ENCODE results near the gene COX18. TPM values are rescaled to one million over a fixed set of nuclear protein-coding genes. Genes with fewer than 3 reads are reported as not detected.

Gene COX18
- total RNA-seq, 4 donors from 2014 or later, result 5.6 to 33.5 (median 16.0) TPM

DNA sequence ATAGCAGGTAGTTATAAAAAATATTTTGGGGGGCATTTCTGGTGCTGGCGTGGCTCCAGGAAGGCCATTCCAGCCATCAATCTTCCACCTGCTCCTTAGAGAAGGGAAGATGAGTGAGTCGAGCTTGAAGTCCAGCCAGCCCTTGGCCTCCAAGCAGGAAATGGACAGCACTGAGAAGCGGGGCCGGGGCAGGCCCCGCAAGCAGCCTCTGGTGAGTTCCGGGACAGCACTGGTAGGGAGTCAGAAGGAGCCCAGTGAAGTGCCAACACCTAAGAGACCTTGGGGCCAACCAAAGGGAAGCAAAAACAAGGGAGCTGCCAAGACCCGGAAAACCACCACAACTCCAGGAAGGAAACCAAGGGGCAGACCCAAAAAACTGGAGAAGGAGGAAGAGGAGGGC, 29.2 kb upstream of the COX18 start:
- no peaks in the 10 kb centered on the region for H3K4me1 ChIP-seq
- no peaks in the 10 kb centered on the region for H3K9me3 ChIP-seq
- no peak for DNase-seq
- no peaks in the 10 kb centered on the region for H3K27me3 ChIP-seq
- no peak overlapping the region for H3K4me3 ChIP-seq
- no peaks in the 10 kb centered on the region for H3K36me3 ChIP-seq
- TF ChIP-seq, protein P1, sequence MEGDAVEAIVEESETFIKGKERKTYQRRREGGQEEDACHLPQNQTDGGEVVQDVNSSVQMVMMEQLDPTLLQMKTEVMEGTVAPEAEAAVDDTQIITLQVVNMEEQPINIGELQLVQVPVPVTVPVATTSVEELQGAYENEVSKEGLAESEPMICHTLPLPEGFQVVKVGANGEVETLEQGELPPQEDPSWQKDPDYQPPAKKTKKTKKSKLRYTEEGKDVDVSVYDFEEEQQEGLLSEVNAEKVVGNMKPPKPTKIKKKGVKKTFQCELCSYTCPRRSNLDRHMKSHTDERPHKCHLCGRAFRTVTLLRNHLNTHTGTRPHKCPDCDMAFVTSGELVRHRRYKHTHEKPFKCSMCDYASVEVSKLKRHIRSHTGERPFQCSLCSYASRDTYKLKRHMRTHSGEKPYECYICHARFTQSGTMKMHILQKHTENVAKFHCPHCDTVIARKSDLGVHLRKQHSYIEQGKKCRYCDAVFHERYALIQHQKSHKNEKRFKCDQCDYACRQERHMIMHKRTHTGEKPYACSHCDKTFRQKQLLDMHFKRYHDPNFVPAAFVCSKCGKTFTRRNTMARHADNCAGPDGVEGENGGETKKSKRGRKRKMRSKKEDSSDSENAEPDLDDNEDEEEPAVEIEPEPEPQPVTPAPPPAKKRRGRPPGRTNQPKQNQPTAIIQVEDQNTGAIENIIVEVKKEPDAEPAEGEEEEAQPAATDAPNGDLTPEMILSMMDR (IDR thresholded peaks at IDR 0.05), result no peak
- no peak for TF ChIP-seq POLR2A (IDR thresholded peaks at IDR 0.05)
- intact Hi-C loops (cut with DNase I; ENCODE audit: low total_unique reads), result no loop called here
- no peak overlapping the region for H3K27ac ChIP-seq

DNA sequence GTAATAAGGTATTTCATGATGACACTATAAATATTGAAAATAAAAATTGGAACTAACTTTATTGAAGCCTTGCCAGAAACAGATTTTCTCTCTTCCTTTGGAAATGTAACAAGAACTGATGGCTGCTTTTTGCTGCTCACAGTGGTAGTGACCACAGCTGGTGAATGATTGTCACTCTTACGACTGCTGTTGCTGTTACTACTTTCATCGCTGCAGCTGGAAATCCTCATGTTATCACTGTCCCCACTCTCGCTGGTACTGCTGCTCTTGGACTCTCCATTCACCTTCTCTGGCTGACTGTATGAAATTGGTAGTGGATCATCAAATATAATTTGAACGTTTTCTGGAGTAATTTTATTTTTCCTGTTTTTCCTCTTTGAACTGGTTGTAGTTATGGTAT, 28.5 kb upstream of the COX18 start:
- TF ChIP-seq POLR2A (IDR thresholded peaks at IDR 0.05), result no peak
- TF ChIP-seq, protein P1 (IDR thresholded peaks at IDR 0.05), result no peak
- H3K27ac ChIP-seq, result no peak overlapping the region
- intact Hi-C loops (cut with DNase I; ENCODE audit: low total_unique reads), result no loop called here
- no peaks in the 10 kb centered on the region for H3K9me3 ChIP-seq
- H3K4me1 ChIP-seq, result no peaks in the 10 kb centered on the region
- no peak overlapping the region for H3K4me3 ChIP-seq
- no peak for DNase-seq
- H3K36me3 ChIP-seq, result no peaks in the 10 kb centered on the region
- no peaks in the 10 kb centered on the region for H3K27me3 ChIP-seq

DNA sequence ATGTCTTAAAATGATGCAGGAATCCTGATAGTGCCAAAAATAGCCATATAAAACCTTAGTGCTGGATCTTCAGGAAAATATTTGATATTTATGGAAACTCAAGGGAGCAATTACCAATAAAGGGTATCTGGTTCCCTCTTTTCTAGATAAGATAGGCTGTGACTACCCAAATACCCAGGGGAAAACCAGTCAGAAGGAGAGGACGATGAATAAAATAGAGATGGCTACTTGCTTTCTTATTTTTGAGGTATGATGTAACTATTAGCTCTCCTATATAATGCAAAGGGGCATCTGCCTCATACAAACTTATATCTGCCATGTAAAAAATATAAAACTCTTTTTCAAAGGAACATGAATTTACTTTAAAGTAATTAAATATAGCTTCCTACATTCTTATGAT, 23.4 kb upstream of the COX18 start:
- H3K36me3 ChIP-seq, result no peaks in the 10 kb centered on the region

DNA sequence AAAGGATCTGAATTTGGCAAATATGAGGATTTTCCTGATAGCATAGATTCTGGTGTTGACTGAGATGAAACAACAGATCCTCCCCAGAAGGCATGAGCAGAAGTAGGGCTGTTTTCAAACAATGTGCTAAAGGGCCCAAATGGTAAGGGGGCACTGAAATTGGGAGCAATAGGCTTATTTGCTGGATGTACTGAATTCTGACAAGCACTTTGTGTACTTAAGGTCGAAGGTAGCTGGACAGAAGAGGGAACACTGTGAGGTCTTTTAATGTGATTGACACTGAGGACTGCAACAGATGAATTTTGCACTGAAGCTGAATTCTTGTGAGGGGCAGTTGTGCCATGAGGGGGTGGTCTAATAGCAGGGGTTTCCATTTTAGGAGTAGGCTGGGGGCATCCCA, 21.2 kb upstream of the COX18 start:
- intact Hi-C loops (cut with DNase I; ENCODE audit: low total_unique reads), result no loop called here
- TF ChIP-seq, protein P1 (IDR thresholded peaks at IDR 0.05), result no peak
- TF ChIP-seq POLR2A (IDR thresholded peaks at IDR 0.05), result no peak
- no peaks in the 10 kb centered on the region for H3K36me3 ChIP-seq

More for the DNA sequence above, 23.4 kb upstream of the COX18 start:
- Histone ChIP-seq H3K4me3 (no peak overlapping the region), H3K9me3 (no peaks in the 10 kb centered on the region), H3K27ac (no peak overlapping the region), H3K27me3 (no peaks in the 10 kb centered on the region), H3K4me1 (no peaks in the 10 kb centered on the region)
- TF ChIP-seq, protein P1 (IDR thresholded peaks at IDR 0.05), result no peak
- TF ChIP-seq POLR2A (IDR thresholded peaks at IDR 0.05), result no peak
- no peak for DNase-seq
- intact Hi-C loops (cut with DNase I; ENCODE audit: low total_unique reads), result no loop called here

DNA sequence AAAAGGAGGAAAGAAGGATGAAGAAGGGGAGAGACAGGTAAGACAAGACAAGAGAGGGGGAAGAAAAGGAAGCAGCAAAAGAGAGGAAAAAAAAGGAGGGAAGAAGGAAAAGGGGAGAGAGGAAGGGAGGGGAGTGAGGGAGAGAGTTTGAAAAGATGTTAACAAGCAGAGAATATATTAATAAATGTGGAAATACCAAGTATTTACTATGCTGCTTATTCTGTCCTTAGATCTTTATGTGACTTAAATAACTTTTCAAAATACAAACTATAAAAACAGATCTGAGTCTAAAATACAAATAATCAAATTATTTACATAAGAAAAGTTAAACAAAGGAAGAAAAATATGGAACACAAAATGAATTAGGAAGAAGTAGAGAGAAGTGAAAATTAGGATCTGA, 18.4 kb upstream of the COX18 start:
- no peak overlapping the region for H3K27ac ChIP-seq
- no peaks in the 10 kb centered on the region for H3K27me3 ChIP-seq
- no peaks in the 10 kb centered on the region for H3K9me3 ChIP-seq
- no peak for TF ChIP-seq POLR2A (IDR thresholded peaks at IDR 0.05)
- TF ChIP-seq, protein P1 (IDR thresholded peaks at IDR 0.05), result no peak
- H3K4me1 ChIP-seq, result no peaks in the 10 kb centered on the region
- intact Hi-C loops (cut with DNase I; ENCODE audit: low total_unique reads), result no loop called here
- DNase-seq, result no peak
- H3K36me3 ChIP-seq, result no peaks in the 10 kb centered on the region
- H3K4me3 ChIP-seq, result no peak overlapping the region

More for the DNA sequence above, 21.2 kb upstream of the COX18 start:
- H3K4me1 ChIP-seq, result no peaks in the 10 kb centered on the region
- no peak overlapping the region for H3K4me3 ChIP-seq
- H3K27me3 ChIP-seq, result no peaks in the 10 kb centered on the region
- no peak overlapping the region for H3K27ac ChIP-seq
- H3K9me3 ChIP-seq, result no peaks in the 10 kb centered on the region
- no peak for DNase-seq

Data from uterus (tissue), 4 donors.